Transverse colon (tissue), 4 donors: Measurements from ENCODE around the gene GGA1.

ENCODE experiments used
- EP300 ChIP-seq: sonication (generic); formaldehyde crosslinking; IDR thresholded peaks from one replicate; pipeline ENCODE4 v1.6.1; 2017; ENCODE audit warnings: antibody characterized with exemption, low read depth
- POLR2A ChIP-seq: fragments of 450-650 bp; IDR thresholded peaks from one replicate; pipeline ENCODE4 v1.6.1; 2016; ENCODE audit warnings: antibody characterized with exemption, mild to moderate bottlenecking, moderate library complexity
- POLR2AphosphoS5 ChIP-seq, 3 donors: sonication (generic); formaldehyde crosslinking; IDR thresholded peaks; one replicate each; pipeline ENCODE4 v1.6.1; 2016; ENCODE audit warnings: antibody characterized with exemption in 3 of 3
- TF ChIP-seq, protein P1 (sequence below), 5 experiments: fragments of 200-600 bp in 3 of 5; fragments of 450-650 bp in 2 of 5; sonication (generic) in 3 of 5; IDR thresholded peaks; 1 replicate in 2 of 5; 2 replicates in 3 of 5; pipeline ENCODE4 v1.5.1; 2016 to 2017; ENCODE audit warnings: antibody characterized with exemption in 5 of 5, inconsistent platforms in 3 of 5, mild to moderate bottlenecking in 2 of 5, moderate library complexity in 1 of 5

GRCh38 chr22:37624876-37625275, 16.2 kb downstream of the GGA1 start:
- TF ChIP-seq, protein P1, sequence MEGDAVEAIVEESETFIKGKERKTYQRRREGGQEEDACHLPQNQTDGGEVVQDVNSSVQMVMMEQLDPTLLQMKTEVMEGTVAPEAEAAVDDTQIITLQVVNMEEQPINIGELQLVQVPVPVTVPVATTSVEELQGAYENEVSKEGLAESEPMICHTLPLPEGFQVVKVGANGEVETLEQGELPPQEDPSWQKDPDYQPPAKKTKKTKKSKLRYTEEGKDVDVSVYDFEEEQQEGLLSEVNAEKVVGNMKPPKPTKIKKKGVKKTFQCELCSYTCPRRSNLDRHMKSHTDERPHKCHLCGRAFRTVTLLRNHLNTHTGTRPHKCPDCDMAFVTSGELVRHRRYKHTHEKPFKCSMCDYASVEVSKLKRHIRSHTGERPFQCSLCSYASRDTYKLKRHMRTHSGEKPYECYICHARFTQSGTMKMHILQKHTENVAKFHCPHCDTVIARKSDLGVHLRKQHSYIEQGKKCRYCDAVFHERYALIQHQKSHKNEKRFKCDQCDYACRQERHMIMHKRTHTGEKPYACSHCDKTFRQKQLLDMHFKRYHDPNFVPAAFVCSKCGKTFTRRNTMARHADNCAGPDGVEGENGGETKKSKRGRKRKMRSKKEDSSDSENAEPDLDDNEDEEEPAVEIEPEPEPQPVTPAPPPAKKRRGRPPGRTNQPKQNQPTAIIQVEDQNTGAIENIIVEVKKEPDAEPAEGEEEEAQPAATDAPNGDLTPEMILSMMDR (IDR thresholded peaks at IDR 0.05) = no peak
- no peak for TF ChIP-seq POLR2A
- no peak for TF ChIP-seq POLR2AphosphoS5 (IDR thresholded peaks at IDR 0.05)
- no peak for TF ChIP-seq EP300
